ENCODE measurements around the gene ATG7. TPM values are rescaled to one million over a fixed set of nuclear protein-coding genes. Genes with fewer than 3 reads are reported as not detected.
"Not testable (repeated sequence)": the region's sequence is repeated elsewhere in the genome, so short reads cannot be mapped to it uniquely, and the experiment has no call there.

Gene ATG7
- total RNA-seq, 1 donor from 2014 or later: 55.0 TPM

DNA sequence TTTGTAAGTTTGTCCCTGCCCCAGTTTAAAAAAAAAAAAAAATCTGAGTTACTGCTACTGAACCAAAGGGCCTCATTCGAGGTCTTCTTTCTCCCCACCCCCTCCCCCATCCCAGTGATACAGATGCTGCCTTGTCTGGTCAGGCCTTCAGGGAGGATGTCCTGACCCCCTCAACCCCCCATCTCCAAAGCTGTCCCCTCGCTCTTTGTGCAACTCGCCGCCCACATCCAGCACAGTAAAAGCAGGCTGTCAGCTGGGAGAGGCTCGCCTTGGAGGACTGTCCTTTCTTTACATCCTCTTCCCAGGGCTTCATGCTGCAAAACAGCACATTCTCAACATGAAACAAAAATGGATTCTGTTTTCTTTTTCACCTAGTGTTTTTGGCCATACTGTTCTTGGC, 238.2 kb downstream of the ATG7 start:
- H3K9me3 ChIP-seq: no peaks in the 10 kb centered on the region
- intact Hi-C loops (cut with DNase I): no loop called here
- H3K27ac ChIP-seq: peak overlapping the region; percentile 79
- H3K4me1 ChIP-seq: peaks cover 49% of the 10 kb centered on the region
- no peaks in the 10 kb centered on the region for H3K27me3 ChIP-seq
- no peak overlapping the region for H3K4me3 ChIP-seq
- TF ChIP-seq, protein P1, sequence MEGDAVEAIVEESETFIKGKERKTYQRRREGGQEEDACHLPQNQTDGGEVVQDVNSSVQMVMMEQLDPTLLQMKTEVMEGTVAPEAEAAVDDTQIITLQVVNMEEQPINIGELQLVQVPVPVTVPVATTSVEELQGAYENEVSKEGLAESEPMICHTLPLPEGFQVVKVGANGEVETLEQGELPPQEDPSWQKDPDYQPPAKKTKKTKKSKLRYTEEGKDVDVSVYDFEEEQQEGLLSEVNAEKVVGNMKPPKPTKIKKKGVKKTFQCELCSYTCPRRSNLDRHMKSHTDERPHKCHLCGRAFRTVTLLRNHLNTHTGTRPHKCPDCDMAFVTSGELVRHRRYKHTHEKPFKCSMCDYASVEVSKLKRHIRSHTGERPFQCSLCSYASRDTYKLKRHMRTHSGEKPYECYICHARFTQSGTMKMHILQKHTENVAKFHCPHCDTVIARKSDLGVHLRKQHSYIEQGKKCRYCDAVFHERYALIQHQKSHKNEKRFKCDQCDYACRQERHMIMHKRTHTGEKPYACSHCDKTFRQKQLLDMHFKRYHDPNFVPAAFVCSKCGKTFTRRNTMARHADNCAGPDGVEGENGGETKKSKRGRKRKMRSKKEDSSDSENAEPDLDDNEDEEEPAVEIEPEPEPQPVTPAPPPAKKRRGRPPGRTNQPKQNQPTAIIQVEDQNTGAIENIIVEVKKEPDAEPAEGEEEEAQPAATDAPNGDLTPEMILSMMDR (IDR thresholded peaks at IDR 0.05): no peak
- no peak for TF ChIP-seq POLR2A (IDR thresholded peaks at IDR 0.05)
- TF ChIP-seq POLR2AphosphoS5 (IDR thresholded peaks at IDR 0.05; ENCODE audit: insufficient read depth in 1 of 2, low read depth in 1 of 2): no peak
- DNase-seq (ENCODE audit: extremely low spot score in 2 of 2): no peak
- H3K36me3 ChIP-seq: no peaks in the 10 kb centered on the region

DNA sequence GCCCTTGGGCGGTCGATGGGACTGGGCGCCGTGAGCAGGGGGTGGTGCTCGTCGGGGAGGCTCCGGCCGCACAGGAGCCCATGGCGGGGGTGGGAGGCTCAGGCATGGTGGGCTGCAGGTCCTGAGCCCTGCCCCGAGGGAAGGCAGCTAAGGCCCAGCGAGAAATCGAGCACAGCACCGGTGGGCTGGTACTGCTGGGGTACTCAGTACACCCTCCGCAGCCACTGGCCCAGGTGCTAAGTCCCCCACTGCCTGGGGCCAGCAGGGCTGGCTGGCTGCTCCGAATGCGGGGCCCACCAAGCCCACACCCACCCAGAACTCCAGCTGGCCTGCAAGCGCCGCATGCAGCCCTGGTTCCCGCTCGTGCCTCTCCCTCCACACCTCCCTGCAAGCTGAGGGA, 239.4 kb downstream of the ATG7 start:
- intact Hi-C loops (cut with DNase I); H3K27ac ChIP-seq; H3K4me3 ChIP-seq; DNase-seq (ENCODE audit: extremely low spot score in 2 of 2); H3K9me3 ChIP-seq; H3K36me3 ChIP-seq; H3K27me3 ChIP-seq: not testable (repeated sequence)
- H3K4me1 ChIP-seq: peaks cover 49% of the 10 kb centered on the region

DNA sequence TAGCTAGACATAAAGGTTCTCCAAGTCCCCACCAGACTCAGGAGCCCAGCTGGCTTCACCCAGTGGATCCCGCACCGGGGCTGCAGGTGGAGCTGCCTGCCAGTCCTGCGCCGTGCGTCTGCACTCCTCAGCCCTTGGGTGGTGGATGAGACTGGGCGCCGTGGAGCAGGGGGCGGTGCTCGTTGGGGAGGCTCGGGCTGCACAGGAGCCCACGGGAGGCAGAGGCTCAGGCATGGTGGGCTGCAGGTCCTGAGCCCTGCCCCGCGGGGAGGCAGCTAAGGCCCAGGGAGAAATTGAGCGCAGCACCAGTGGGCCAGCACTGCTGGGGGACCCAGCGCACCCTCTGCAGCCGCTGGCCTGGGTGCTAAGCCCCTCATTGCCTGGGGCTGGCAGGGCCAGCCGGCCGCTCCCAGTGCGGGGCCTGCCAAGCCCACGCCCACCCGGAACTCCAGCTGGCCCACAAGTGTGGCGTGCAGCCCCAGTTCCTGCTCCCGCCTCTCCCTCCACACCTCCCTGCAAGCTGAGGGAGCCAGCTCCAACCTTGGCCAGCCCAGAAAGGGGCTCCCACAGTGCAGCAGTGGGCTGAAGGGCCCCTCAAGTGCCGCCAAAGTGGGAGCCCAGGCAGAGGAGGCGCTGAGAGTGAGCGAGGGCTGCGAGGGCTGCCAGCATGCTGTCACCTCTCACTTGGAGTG, 241.1 kb downstream of the ATG7 start:
- peak overlapping the region; percentile 57 for H3K27ac ChIP-seq
- not testable (repeated sequence) for H3K4me3 ChIP-seq

DNA sequence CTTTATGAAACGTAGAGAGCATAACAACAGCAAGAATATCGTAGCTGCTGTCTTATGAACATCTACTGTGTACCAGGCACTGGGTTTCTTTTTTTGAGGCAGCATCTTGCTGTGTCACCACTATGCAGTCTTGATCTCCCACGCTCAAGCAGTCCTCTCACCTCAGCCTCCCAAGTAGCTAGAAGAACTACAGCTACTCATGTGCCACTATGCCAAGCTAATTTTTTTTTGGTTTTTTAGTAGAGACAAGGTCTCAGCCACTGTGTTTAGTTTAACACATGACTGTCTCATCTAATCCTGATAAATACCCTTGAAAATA, 241.6 kb downstream of the ATG7 start:
- H3K9me3 ChIP-seq: no peaks in the 10 kb centered on the region
- H3K4me1 ChIP-seq: peaks cover 34% of the 10 kb centered on the region
- peak overlapping the region; percentile 57 for H3K27ac ChIP-seq
- intact Hi-C loops (cut with DNase I): no loop called here
- H3K27me3 ChIP-seq: no peaks in the 10 kb centered on the region
- DNase-seq (ENCODE audit: extremely low spot score in 2 of 2): no peak
- no peak overlapping the region for H3K4me3 ChIP-seq
- TF ChIP-seq, protein P1 (IDR thresholded peaks at IDR 0.05): no peak
- TF ChIP-seq POLR2AphosphoS5 (IDR thresholded peaks at IDR 0.05; ENCODE audit: insufficient read depth in 1 of 2, low read depth in 1 of 2) (no peak), POLR2A (IDR thresholded peaks at IDR 0.05) (no peak)
- no peaks in the 10 kb centered on the region for H3K36me3 ChIP-seq

More for the DNA sequence above, 241.1 kb downstream of the ATG7 start:
- intact Hi-C loops (cut with DNase I); DNase-seq (ENCODE audit: extremely low spot score in 2 of 2); H3K36me3 ChIP-seq; H3K27me3 ChIP-seq; H3K9me3 ChIP-seq: not testable (repeated sequence)
- H3K4me1 ChIP-seq: peaks cover 39% of the 10 kb centered on the region

DNA sequence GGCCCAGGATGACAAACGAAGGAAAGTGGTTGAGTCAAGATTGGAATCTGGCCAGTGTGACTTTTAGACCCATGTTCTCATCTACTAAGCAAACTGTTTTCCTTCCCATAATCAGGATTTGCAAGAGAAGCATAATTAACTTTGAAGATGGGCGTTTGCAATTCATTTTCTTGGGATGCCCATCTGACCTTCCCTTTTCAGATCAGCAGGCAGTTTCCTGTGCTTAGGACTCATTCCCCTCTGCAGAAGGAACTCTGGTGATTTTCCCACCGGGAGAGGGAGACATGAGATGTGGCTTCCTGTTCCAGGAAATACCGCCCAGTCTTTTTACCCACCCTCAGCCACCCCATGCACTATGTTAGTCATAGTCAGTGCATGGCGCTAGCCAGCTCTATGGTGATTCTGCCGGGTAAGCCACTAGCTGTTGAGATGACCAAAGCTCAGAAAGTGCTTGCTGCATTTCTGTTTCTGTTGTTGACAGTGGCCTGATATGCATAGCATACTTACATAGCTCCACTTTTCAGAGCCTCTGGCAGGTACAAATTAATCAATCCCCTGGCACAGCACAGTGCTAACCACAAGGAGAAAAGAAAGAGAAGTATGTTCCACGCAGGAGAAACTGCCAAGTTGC, 242.1 kb downstream of the ATG7 start:
- DNase-seq (ENCODE audit: extremely low spot score in 2 of 2): no peak
- Histone ChIP-seq H3K4me1 (peaks cover 28% of the 10 kb centered on the region), H3K9me3 (no peaks in the 10 kb centered on the region), H3K27ac (peak overlapping the region; percentile 10), H3K4me3 (no peak overlapping the region), H3K36me3 (no peaks in the 10 kb centered on the region), H3K27me3 (no peaks in the 10 kb centered on the region)
- TF ChIP-seq POLR2AphosphoS5 (IDR thresholded peaks at IDR 0.05; ENCODE audit: insufficient read depth in 1 of 2, low read depth in 1 of 2): no peak
- TF ChIP-seq POLR2A (IDR thresholded peaks at IDR 0.05): no peak
- intact Hi-C loops (cut with DNase I): no loop called here

DNA sequence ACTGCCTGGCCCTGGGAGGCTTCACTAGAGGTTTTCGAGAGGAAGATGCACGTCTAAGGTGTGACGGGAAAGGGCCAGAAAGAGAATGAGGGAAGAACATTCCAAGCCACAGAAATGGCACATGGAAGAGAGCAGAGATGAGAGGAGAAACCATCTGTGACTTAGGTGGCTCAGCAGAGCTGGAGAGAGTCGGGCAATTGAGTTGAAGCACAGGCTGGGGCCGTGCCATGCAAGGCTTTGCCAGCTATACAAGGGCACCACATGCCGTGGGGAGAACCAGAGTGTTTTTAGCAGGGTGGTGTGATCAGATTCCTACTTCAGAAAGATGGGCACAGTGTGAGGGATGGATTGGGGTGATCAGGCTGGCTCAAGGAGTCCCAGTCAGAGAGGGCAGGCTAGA, 245.4 kb downstream of the ATG7 start:
- TF ChIP-seq, protein P1 (IDR thresholded peaks at IDR 0.05): no peak
- TF ChIP-seq POLR2A (IDR thresholded peaks at IDR 0.05) (no peak), POLR2AphosphoS5 (IDR thresholded peaks at IDR 0.05; ENCODE audit: insufficient read depth in 1 of 2, low read depth in 1 of 2) (no peak)
- Histone ChIP-seq H3K4me3 (no peak overlapping the region), H3K4me1 (peaks cover 20% of the 10 kb centered on the region), H3K27ac (no peak overlapping the region), H3K9me3 (no peaks in the 10 kb centered on the region), H3K36me3 (no peaks in the 10 kb centered on the region), H3K27me3 (no peaks in the 10 kb centered on the region)
- DNase-seq (ENCODE audit: extremely low spot score in 2 of 2): no peak
- intact Hi-C loops (cut with DNase I): no loop called here

Data from vagina (tissue), 2 donors.